Tibial artery (tissue), 4 donors: Measurements from ENCODE around the gene CSF1R.

ENCODE experiments used
- DNase-seq, 2 donors: peaks; one replicate each; pipeline ENCODE4 v3.0.0-alpha.2; 2019
- H3K27ac ChIP-seq, 2 donors: fragments of 200-600 bp; sonication (generic) in 1 of 2; 1 replicate in 1 of 2; 2 replicates in 1 of 2; pipeline ENCODE4 v1.5.1; 2018 to 2019; ENCODE audit warnings: mild to moderate bottlenecking in 1 of 2
- H3K27me3 ChIP-seq, 2 donors: fragments of 200-600 bp; sonication (generic) in 1 of 2; one replicate each; pipeline versions ENCODE4 v1.5.1 to v1.6.0; 2016 to 2019
- H3K36me3 ChIP-seq, 3 donors: fragments of 200-600 bp; sonication (generic) in 2 of 3; one replicate each; pipeline ENCODE4 v1.5.1; 2016 to 2019; ENCODE audit warnings: mild to moderate bottlenecking in 2 of 3
- H3K4me1 ChIP-seq, 4 donors: fragments of 200-600 bp; sonication (generic) in 2 of 4; 1 replicate in 3 of 4; 2 replicates in 1 of 4; pipeline ENCODE4 v1.5.1; 2016 to 2019
- H3K4me3 ChIP-seq, 2 donors: fragments of 200-600 bp; sonication (generic) in 1 of 2; 1 replicate in 1 of 2; 2 replicates in 1 of 2; pipeline ENCODE4 v1.5.1; 2018 to 2019; ENCODE audit warnings: mild to moderate bottlenecking in 2 of 2
- H3K9me3 ChIP-seq, 3 donors: fragments of 200-600 bp; sonication (generic) in 1 of 3; one replicate each; pipeline ENCODE4 v1.5.1; 2016 to 2019
- intact Hi-C: fragments of 100-400 bp; cut with DNase I; formaldehyde crosslinking; loops from one replicate; pipeline ENCODE4 v1.15.0; 2023; ENCODE audit warnings: low total_unique reads
- TF ChIP-seq, protein P1 (sequence below), 2 experiments: fragments of 200-600 bp in 1 of 2; fragments of 450-650 bp in 1 of 2; IDR thresholded peaks; one replicate each; pipeline ENCODE4 v1.5.1; 2017 to 2019; ENCODE audit warnings: antibody characterized with exemption in 2 of 2, mild to moderate bottlenecking in 1 of 2, moderate library complexity in 1 of 2

Gene CSF1R

DNA sequence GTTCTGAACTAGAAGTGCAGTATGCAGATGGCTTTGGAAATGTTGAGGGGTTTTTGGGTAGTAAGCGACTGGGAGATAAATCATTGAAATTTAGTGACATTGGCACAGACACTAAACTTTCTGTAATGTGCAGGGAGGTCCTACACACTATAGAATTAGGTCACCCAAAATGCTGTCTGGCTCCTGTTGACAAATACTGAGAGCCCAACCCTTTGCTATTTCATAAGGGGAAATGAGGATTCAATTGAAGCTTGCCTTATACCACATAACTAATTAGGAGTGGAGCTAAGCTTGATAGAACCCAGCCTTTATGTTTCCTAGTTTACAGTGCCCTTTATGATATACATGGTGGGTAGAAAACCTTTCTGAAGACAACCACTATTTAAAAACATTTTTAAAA lies 63.2 kb downstream of the CSF1R start:
- Histone ChIP-seq H3K27ac (no peak overlapping the region), H3K36me3 (peaks cover 60 to 85% (median 77%) of the 10 kb centered on the region in 3 donors), H3K4me3 (no peak overlapping the region), H3K27me3 (no peaks in the 10 kb centered on the region), H3K4me1 (peaks cover 0 to 32% (median 8%) of the 10 kb centered on the region in 4 donors), H3K9me3 (no peaks in the 10 kb centered on the region)
- TF ChIP-seq, protein P1, sequence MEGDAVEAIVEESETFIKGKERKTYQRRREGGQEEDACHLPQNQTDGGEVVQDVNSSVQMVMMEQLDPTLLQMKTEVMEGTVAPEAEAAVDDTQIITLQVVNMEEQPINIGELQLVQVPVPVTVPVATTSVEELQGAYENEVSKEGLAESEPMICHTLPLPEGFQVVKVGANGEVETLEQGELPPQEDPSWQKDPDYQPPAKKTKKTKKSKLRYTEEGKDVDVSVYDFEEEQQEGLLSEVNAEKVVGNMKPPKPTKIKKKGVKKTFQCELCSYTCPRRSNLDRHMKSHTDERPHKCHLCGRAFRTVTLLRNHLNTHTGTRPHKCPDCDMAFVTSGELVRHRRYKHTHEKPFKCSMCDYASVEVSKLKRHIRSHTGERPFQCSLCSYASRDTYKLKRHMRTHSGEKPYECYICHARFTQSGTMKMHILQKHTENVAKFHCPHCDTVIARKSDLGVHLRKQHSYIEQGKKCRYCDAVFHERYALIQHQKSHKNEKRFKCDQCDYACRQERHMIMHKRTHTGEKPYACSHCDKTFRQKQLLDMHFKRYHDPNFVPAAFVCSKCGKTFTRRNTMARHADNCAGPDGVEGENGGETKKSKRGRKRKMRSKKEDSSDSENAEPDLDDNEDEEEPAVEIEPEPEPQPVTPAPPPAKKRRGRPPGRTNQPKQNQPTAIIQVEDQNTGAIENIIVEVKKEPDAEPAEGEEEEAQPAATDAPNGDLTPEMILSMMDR (IDR thresholded peaks at IDR 0.05) = no peak
- intact Hi-C loops = no loop called here
- DNase-seq = no peak

DNA sequence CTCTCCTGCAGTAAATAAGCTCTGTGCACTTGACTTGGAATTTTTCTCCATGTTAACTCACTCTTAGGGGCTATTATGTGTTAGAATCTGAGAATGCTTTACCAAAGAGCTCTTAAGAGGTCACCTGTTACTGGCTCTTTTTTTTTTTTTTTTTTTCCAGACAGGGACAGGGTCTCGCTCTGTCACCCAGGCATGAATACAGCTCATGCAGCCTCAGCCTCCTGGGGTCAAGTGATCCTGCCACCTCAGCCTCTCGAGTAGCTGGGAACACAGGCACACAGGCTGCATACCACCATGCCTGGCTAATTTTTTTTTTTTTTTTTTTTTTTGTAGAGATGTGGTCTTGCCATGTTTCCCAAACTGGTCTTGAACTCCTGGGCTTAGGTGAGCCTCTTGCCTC lies 63.7 kb downstream of the CSF1R start:
- no peak overlapping the region for H3K4me3 ChIP-seq
- intact Hi-C loops = no loop called here
- peaks cover 55 to 85% (median 78%) of the 10 kb centered on the region in 3 donors for H3K36me3 ChIP-seq
- DNase-seq = no peak
- peak overlapping the region; percentile 34 to 37 for H3K27ac ChIP-seq
- TF ChIP-seq, protein P1 (IDR thresholded peaks at IDR 0.05) = no peak
- no peaks in the 10 kb centered on the region for H3K27me3 ChIP-seq
- no peaks in the 10 kb centered on the region for H3K9me3 ChIP-seq
- H3K4me1 ChIP-seq = peaks cover 0 to 32% (median 8%) of the 10 kb centered on the region in 4 donors

DNA sequence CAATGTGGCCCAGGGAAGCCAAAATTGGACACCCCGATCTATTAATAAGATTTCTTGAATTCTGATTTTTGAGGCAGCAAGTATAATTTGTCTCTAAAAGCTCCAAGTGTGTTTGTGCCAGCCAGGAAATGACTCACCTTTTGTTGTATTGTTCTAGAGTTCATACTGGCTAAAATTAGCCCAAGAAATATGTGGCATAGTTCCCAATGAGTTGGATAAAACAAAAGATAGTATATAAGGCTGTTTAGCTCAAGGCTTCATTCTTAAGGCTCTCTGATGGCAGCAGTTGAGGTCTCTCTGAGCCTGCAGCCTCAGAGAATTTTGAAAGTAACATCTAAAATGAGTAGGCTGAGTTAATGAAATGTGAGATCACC lies 64.2 kb downstream of the CSF1R start:
- intact Hi-C loops = no loop called here
- Histone ChIP-seq H3K4me1 (peaks cover 0 to 32% (median 8%) of the 10 kb centered on the region in 4 donors), H3K36me3 (peaks cover 51 to 85% (median 77%) of the 10 kb centered on the region in 3 donors), H3K27me3 (no peaks in the 10 kb centered on the region), H3K27ac (peak overlapping the region; percentile 34 to 37), H3K4me3 (no peak overlapping the region), H3K9me3 (no peaks in the 10 kb centered on the region)
- TF ChIP-seq, protein P1 (IDR thresholded peaks at IDR 0.05) = no peak
- no peak for DNase-seq

DNA sequence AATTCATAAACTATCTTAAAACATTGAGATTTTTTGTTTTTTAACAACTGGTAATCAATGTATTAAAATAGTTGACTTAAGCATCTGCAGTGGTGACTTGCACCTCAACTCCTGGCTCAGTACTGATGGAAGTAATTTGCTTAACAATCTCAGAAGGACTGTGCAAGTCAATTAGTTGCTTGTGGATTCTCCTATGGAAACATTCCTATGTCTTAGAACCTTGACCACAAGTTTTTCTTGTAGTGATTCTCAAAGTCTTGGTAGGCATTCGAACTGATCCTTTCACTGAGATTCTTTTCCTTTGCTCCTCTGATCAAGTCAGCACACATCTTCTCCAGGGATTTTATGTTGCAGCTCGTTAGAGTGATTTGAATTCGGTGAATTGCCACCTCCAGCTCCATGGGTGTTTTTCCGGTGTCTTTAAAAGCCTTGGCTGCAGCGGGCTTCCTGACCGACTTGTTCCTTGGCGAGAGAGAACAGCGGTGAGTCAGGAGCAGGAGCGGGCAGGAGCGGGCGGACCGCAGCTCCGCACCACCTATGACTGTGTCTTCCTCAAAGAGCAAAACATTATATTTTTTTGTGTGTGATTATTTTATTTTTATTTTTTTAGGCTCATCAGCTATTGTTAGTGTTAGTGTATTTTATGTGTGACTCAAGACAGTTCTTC lies 64.7 kb downstream of the CSF1R start:
- Histone ChIP-seq H3K4me3 (no peak overlapping the region), H3K9me3 (no peaks in the 10 kb centered on the region), H3K36me3 (peaks cover 46 to 85% (median 73%) of the 10 kb centered on the region in 3 donors), H3K27me3 (no peaks in the 10 kb centered on the region), H3K4me1 (peaks cover 0 to 32% (median 8%) of the 10 kb centered on the region in 4 donors), H3K27ac (peak overlapping the region; percentile 34 to 37)
- TF ChIP-seq, protein P1 (IDR thresholded peaks at IDR 0.05) = no peak
- DNase-seq = peak in 1 of 2 donors; percentile 68
- intact Hi-C loops = no loop called here

DNA sequence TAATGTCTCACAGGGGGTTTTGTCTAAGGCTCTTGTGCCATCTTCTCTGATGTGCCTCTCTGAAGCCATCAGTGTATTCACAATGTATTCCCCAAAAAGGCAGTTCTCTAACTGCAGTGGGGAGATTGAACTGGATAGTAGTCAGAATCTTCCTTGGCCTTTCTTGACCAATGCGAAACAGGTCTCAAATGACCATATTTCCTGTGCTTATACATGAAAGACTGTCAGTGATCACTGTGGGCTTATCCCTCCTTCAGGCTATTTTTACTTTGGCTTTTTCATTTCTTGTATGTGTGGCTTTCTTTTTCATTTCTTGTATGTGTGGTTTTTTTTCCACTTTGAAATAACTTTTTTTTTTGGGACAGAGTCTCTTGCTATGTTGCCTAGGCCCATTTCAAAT lies 66.1 kb downstream of the CSF1R start:
- intact Hi-C loops = no loop called here
- no peak overlapping the region for H3K27ac ChIP-seq
- no peaks in the 10 kb centered on the region for H3K27me3 ChIP-seq
- no peak for DNase-seq
- H3K9me3 ChIP-seq = peaks cover 0 to 6% (median 0%) of the 10 kb centered on the region in 3 donors
- TF ChIP-seq, protein P1 (IDR thresholded peaks at IDR 0.05) = no peak
- H3K4me3 ChIP-seq = no peak overlapping the region
- peaks cover 0 to 32% (median 8%) of the 10 kb centered on the region in 4 donors for H3K4me1 ChIP-seq
- peaks cover 46 to 86% (median 75%) of the 10 kb centered on the region in 3 donors for H3K36me3 ChIP-seq
